Neural cell (in vitro differentiated cells): ENCODE data around the gene OR51B6.

Experiments
- CTCF ChIP-seq: fragments of 450-650 bp; IDR thresholded peaks from 2 replicates; pipeline ENCODE4 v1.5.1; 2014; ENCODE audit warnings: antibody characterized with exemption, mild to moderate bottlenecking, moderate library complexity; ENCODE audit not compliant: poor library complexity, severe bottlenecking
- EP300 ChIP-seq: fragments of 450-650 bp; conservative IDR thresholded peaks from 2 replicates; pipeline ENCODE4 v1.6.1; 2014; ENCODE audit warnings: antibody characterized with exemption, mild to moderate bottlenecking, moderate library complexity; ENCODE audit not compliant: poor library complexity, severe bottlenecking
- EZH2 ChIP-seq: fragments of 200-600, 300-800 bp; shearing (Covaris generic), sonication (generic); IDR thresholded peaks from 2 replicates; pipeline ENCODE4 v1.6.1; 2014; ENCODE audit warnings: antibody characterized with exemption, low read length, borderline replicate concordance, mild to moderate bottlenecking; ENCODE audit not compliant: insufficient read depth, poor library complexity, severe bottlenecking
- POLR2AphosphoS5 ChIP-seq: IDR thresholded peaks from 2 replicates; pipeline ENCODE4 v1.6.1; 2012
- TAF1 ChIP-seq: IDR thresholded peaks from 2 replicates; pipeline ENCODE4 v1.6.1; 2012; ENCODE audit warnings: low read depth
- TF ChIP-seq, protein P1 (sequence below): IDR thresholded peaks from 2 replicates; pipeline ENCODE4 v1.6.1; 2012; ENCODE audit warnings: borderline replicate concordance

GRCh38 chr11:5368502-5369043, 17.3 kb downstream of the OR51B6 start:
- no peak for TF ChIP-seq CTCF
- no peak for TF ChIP-seq TAF1
- TF ChIP-seq EZH2, result no peak
- no peak for TF ChIP-seq EP300
- TF ChIP-seq, protein P1, sequence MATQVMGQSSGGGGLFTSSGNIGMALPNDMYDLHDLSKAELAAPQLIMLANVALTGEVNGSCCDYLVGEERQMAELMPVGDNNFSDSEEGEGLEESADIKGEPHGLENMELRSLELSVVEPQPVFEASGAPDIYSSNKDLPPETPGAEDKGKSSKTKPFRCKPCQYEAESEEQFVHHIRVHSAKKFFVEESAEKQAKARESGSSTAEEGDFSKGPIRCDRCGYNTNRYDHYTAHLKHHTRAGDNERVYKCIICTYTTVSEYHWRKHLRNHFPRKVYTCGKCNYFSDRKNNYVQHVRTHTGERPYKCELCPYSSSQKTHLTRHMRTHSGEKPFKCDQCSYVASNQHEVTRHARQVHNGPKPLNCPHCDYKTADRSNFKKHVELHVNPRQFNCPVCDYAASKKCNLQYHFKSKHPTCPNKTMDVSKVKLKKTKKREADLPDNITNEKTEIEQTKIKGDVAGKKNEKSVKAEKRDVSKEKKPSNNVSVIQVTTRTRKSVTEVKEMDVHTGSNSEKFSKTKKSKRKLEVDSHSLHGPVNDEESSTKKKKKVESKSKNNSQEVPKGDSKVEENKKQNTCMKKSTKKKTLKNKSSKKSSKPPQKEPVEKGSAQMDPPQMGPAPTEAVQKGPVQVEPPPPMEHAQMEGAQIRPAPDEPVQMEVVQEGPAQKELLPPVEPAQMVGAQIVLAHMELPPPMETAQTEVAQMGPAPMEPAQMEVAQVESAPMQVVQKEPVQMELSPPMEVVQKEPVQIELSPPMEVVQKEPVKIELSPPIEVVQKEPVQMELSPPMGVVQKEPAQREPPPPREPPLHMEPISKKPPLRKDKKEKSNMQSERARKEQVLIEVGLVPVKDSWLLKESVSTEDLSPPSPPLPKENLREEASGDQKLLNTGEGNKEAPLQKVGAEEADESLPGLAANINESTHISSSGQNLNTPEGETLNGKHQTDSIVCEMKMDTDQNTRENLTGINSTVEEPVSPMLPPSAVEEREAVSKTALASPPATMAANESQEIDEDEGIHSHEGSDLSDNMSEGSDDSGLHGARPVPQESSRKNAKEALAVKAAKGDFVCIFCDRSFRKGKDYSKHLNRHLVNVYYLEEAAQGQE, result no peak
- no peak for TF ChIP-seq POLR2AphosphoS5
